ENCODE measurements around the gene RNF212B. TPM values are rescaled to one million over a fixed set of nuclear protein-coding genes. Genes with fewer than 3 reads are reported as not detected.

RNF212B gene
- total RNA-seq, 2 experiments from 2014 or later, result not detected

GRCh38 chr14:23286020-23286901 is 48.5 kb downstream of the RNF212B start, which contains the start of gene HOMEZ:
Gene HOMEZ (minus strand): TSS chr14:23286132. CDS start chr14:23285952, 180 bp downstream.
- Mint-ChIP-seq H3K27me3 (no peaks in the 10 kb centered on the region), H3K9me3 (no peaks in the 10 kb centered on the region), H3K4me1 (peaks cover 32% of the 10 kb centered on the region), H3K27ac (peak within 1 kb of the TSS; percentile 91), H3K36me3 (ENCODE audit: low read depth) (peaks cover 4% of the 10 kb centered on the region), H3K4me3 (peak within 1 kb of the TSS; percentile 89)
- peak; percentile 98 for DNase-seq
- ChIA-PET CTCF (interaction anchor here (0.7 to 4.8 kb wide), 5 partner anchors 9 to 28 kb away, joined by 3 to 24 read pairs (median 5); partner anchors contain the start of gene BCL2L2), POLR2A (interaction anchor here (0.8 kb wide), 1 partner anchor 15 kb away, joined by 3 read pairs; no protein-coding TSS in a partner anchor)

DNA sequence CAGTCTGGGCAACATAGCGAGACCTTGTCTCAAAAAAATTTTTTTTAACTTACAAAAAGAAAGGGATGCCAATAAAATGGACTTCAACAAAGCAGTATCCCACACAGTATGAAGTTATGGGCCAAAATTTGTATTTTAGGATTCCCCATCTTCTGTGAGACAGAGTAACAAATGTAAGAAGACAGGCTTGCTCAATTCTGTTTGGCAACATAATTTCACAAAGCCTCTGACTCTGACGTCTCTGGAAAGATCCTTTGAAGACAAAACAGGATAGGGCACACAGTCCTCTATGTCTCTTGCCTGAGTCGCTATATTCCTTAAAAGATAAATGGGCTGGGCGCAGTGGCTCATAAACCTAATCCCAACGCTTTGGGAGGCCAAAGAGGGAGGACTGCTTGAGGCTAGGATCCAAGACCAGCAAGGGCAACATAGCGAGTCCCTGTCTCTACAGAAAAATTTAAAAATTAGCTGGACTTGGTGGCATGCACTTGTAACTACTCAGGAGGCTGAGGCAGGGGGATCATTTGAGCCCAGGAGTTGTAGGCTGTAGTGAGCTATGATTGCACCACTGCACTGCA is 49.3 kb downstream of the RNF212B start:
- H3K27ac Mint-ChIP-seq, result peak overlapping the region; percentile 91
- H3K36me3 Mint-ChIP-seq (ENCODE audit: low read depth), result peaks cover 4% of the 10 kb centered on the region
- no peaks in the 10 kb centered on the region for H3K27me3 Mint-ChIP-seq
- no peaks in the 10 kb centered on the region for H3K9me3 Mint-ChIP-seq
- ChIA-PET POLR2A (interaction anchor here (0.8 kb wide), 2 partner anchors 11 to 15 kb away, joined by 3 to 4 read pairs; no protein-coding TSS in a partner anchor), CTCF (interaction anchor here (1.2 to 4.8 kb wide), 4 partner anchors 9 to 29 kb away, joined by 3 to 24 read pairs (median 6); partner anchors contain the start of gene BCL2L2)
- peaks cover 31% of the 10 kb centered on the region for H3K4me1 Mint-ChIP-seq
- H3K4me3 Mint-ChIP-seq, result peak overlapping the region; percentile 89
- no peak for DNase-seq

- peak; percentile 62 for DNase-seq
- peak overlapping the region; percentile 80 for H3K27ac Mint-ChIP-seq
- H3K36me3 Mint-ChIP-seq (ENCODE audit: low read depth), result peaks cover 21% of the 10 kb centered on the region
- peaks cover 23% of the 10 kb centered on the region for H3K4me1 Mint-ChIP-seq
- H3K4me3 Mint-ChIP-seq, result no peak overlapping the region
- CTCF ChIA-PET, result interaction anchor here (0.5 to 1.6 kb wide), 8 partner anchors 24 to 161 kb away, joined by 3 to 4 read pairs (median 3); partner anchors contain the start of gene SLC22A17
- no peaks in the 10 kb centered on the region for H3K27me3 Mint-ChIP-seq
- no peaks in the 10 kb centered on the region for H3K9me3 Mint-ChIP-seq
- POLR2A ChIA-PET, result no interaction called here
Observed at GRCh38 chr14:23294734-23295561, 57.2 kb downstream of the RNF212B start.

DNA sequence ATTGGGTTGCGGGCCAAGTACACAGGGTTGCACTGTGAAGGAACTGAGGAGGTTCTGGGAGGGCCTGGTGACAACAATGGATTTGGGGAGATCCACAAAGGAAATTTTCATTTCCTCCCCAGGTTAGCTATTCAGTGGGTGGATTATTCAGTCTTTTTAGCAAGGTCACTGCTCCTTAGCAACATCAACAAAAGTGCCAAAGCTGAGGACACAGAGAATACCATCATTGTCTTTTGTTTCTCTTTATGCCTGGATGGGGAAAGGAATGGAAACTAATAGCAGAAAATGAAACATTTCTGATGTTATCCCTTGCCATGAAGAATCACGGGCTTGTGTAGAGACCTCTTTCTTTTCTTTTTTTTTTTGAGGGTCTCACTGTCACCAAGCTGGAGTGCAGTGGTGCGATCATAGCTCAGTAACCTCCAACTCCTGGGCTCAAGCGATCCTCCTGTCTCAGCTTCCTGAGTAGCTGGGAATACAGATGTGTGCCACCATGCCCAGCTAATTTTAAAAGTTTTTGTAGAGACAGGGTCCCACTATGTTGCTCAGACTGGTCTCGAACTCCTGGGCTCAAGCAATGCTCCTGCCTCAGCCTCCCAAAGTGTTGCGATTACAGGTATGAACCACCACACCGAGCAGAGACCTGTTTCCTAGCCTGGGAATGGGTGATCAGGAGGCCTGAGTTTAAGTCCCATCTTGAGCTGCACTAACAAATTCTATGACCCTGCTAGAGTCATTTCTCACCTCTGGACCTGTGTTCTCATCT is 58.5 kb downstream of the RNF212B start:
- DNase-seq, result no peak
- no peak overlapping the region for H3K4me3 Mint-ChIP-seq
- peaks cover 29% of the 10 kb centered on the region for H3K4me1 Mint-ChIP-seq
- H3K27ac Mint-ChIP-seq, result peak overlapping the region; percentile 19
- H3K27me3 Mint-ChIP-seq, result no peaks in the 10 kb centered on the region
- no peaks in the 10 kb centered on the region for H3K9me3 Mint-ChIP-seq
- H3K36me3 Mint-ChIP-seq (ENCODE audit: low read depth), result peaks cover 21% of the 10 kb centered on the region
- POLR2A ChIA-PET, result no interaction called here
- CTCF ChIA-PET, result interaction anchor here (0.6 to 2.2 kb wide), 3 partner anchors 10 to 425 kb away, joined by 3 to 5 read pairs (median 4); partner anchors contain the start of gene HOMEZ

- Mint-ChIP-seq H3K27me3 (no peaks in the 10 kb centered on the region), H3K4me1 (peaks cover 29% of the 10 kb centered on the region), H3K36me3 (ENCODE audit: low read depth) (peaks cover 21% of the 10 kb centered on the region), H3K27ac (no peak overlapping the region), H3K4me3 (no peak overlapping the region), H3K9me3 (no peaks in the 10 kb centered on the region)
- no peak for DNase-seq
- CTCF ChIA-PET, result interaction anchor here (1.0 to 2.2 kb wide), 3 partner anchors 11 to 228 kb away, joined by 3 to 5 read pairs (median 4); partner anchors contain the start of genes HOMEZ and PABPN1
- POLR2A ChIA-PET, result no interaction called here
Observed at GRCh38 chr14:23297096-23297495, 59.4 kb downstream of the RNF212B start.

DNA sequence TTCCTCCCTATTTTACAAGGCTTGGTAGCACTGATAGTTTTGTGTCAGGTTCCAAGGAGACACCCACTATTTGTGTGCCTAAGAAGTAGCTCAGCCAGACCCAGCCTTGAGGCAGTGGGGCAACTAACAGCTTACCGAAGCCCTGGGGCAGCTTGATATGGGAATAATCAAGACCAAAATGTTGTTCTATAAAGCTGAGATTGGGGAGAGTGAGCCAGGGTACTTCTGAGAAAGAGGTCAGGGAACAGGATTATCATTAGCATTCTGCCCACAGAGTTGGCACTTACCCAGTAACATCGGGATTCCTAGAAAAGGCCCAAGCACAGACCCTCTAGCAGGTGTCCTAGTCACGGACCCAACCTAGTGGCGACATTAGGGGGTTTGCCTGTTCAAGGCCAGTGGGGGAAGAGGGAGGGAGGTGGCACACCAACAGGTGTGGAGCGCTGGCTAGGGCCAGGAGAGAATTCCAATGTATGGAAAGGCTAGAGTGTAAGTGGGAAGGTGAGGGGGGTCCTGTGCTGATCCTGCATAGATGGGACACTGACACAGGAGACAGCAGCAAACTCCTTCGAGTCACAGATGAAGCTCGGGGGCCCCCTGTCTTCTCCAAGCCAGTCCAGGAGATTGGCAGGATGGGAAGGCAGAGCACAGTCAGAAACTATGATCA is 60.0 kb downstream of the RNF212B start:
- ChIA-PET CTCF (interaction anchor here (1.0 to 2.2 kb wide), 4 partner anchors 11 to 229 kb away, joined by 3 to 5 read pairs (median 4); partner anchors contain the start of genes HOMEZ and PABPN1), POLR2A (interaction anchor here (1.3 kb wide), 1 partner anchor 10 kb away, joined by 4 read pairs; no protein-coding TSS in a partner anchor)
- Mint-ChIP-seq H3K4me1 (peaks cover 31% of the 10 kb centered on the region), H3K36me3 (ENCODE audit: low read depth) (peaks cover 21% of the 10 kb centered on the region), H3K27me3 (no peaks in the 10 kb centered on the region), H3K4me3 (no peak overlapping the region), H3K9me3 (no peaks in the 10 kb centered on the region), H3K27ac (no peak overlapping the region)
- DNase-seq, result no peak

GRCh38 chr14:23299211-23299957 is 61.6 kb downstream of the RNF212B start:
- no peaks in the 10 kb centered on the region for H3K9me3 Mint-ChIP-seq

GRCh38 chr14:23299986-23300686 is 62.4 kb downstream of the RNF212B start:
- Mint-ChIP-seq H3K27ac (peak overlapping the region; percentile 96), H3K27me3 (peaks cover 7% of the 10 kb centered on the region), H3K9me3 (no peaks in the 10 kb centered on the region), H3K36me3 (ENCODE audit: low read depth) (peaks cover 21% of the 10 kb centered on the region), H3K4me1 (peaks cover 29% of the 10 kb centered on the region), H3K4me3 (peak overlapping the region; percentile 86)
- ChIA-PET POLR2A (interaction anchor here (0.7 to 1.1 kb wide), 2 partner anchors 10 to 22 kb away, joined by 6 to 13 read pairs; partner anchors contain the start of gene PABPN1), CTCF (interaction anchor here (1.1 to 6.6 kb wide), 6 partner anchors 11 to 27 kb away, joined by 3 to 59 read pairs (median 6); partner anchors contain the start of genes HOMEZ and PABPN1)
- DNase-seq, result no peak

More at GRCh38 chr14:23299211-23299957, 61.6 kb downstream of the RNF212B start:
- Mint-ChIP-seq H3K4me1 (peaks cover 35% of the 10 kb centered on the region), H3K4me3 (peak overlapping the region; percentile 86), H3K27me3 (peaks cover 3% of the 10 kb centered on the region), H3K27ac (peak overlapping the region; percentile 96), H3K36me3 (ENCODE audit: low read depth) (peaks cover 21% of the 10 kb centered on the region)
- CTCF ChIA-PET, result interaction anchor here (1.1 kb wide), 1 partner anchor 12 kb away, joined by 3 read pairs; no protein-coding TSS in a partner anchor
- POLR2A ChIA-PET, result interaction anchor here (0.7 kb wide), 1 partner anchor 9 kb away, joined by 13 read pairs; no protein-coding TSS in a partner anchor
- DNase-seq, result peak; percentile 22

GRCh38 chr14:23300687-23301223 is 63.0 kb downstream of the RNF212B start:
- H3K36me3 Mint-ChIP-seq (ENCODE audit: low read depth), result peaks cover 18% of the 10 kb centered on the region
- POLR2A ChIA-PET, result interaction anchor here (1.1 kb wide), 1 partner anchor 21 kb away, joined by 6 read pairs; the partner anchor contains the start of gene PABPN1

More at GRCh38 chr14:23300687-23301223, 63.0 kb downstream of the RNF212B start:
- DNase-seq, result peak; percentile 19
- Mint-ChIP-seq H3K27me3 (peaks cover 7% of the 10 kb centered on the region), H3K4me3 (peak overlapping the region; percentile 86), H3K4me1 (peaks cover 26% of the 10 kb centered on the region), H3K27ac (peak overlapping the region; percentile 96), H3K9me3 (no peaks in the 10 kb centered on the region)
- CTCF ChIA-PET, result interaction anchor here (0.6 to 6.6 kb wide), 9 partner anchors 8 to 38 kb away, joined by 3 to 59 read pairs (median 4); partner anchors contain the start of genes HOMEZ and PABPN1

All from activated CD4-positive, alpha-beta T cell treated with anti-CD3 and anti-CD28 coated beads, Interleukin-2, amount 10 ng/mL, durations not matched to agents 7 days and 5 days (primary cell).